Gastrocnemius medialis (tissue), 4 donors: Measurements from ENCODE around the gene FIGNL1.

ENCODE experiments used
- CTCF ChIP-seq, 5 experiments: fragments of 450-650 bp in 3 of 5; fragments of 200-600 bp in 2 of 5; sonication (generic) in 2 of 5; IDR thresholded peaks in 4 of 5; conservative IDR thresholded peaks in 1 of 5; 1 replicate in 4 of 5; 2 replicates in 1 of 5; pipeline ENCODE4 v1.5.1; 2016 to 2019; ENCODE audit warnings: antibody characterized with exemption in 5 of 5, mild to moderate bottlenecking in 3 of 5, moderate library complexity in 3 of 5
- POLR2A ChIP-seq, 2 donors: fragments of 450-650 bp; IDR thresholded peaks; one replicate each; pipeline ENCODE4 v1.6.1; 2017; ENCODE audit warnings: antibody characterized with exemption in 2 of 2, mild to moderate bottlenecking in 2 of 2, moderate library complexity in 2 of 2

DNA sequence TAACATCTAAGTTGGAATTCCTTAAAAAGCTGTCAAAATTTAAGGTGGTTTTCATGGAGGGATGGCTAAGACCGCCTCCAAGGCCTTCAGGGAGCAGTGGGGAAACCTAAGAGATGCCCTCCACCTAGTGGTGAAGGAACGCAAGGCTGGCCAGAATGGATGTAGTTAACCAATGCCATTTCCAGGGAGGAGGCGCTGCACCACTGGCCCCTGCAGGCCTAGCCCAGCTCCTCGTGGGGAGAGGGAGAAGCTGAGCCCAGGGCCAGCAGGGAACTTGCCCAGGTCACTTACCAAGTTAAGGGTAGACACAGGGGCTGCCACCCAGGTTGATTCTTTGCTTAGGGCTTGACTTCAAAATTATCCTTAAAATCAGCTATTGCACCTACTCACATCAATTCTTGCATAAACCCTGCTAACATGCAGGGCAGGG lies 32.0 kb downstream of the FIGNL1 start:
- TF ChIP-seq POLR2A (IDR thresholded peaks at IDR 0.05) (no peak), CTCF (IDR thresholded peaks at IDR 0.05 in 4 of 5, conservative IDR thresholded peaks at IDR 0.05 in 1 of 5) (peak in 3 of 5 experiments; percentile 41 to 63 (median 55))
